Measurements from ENCODE around the gene TMUB1. TPM values are rescaled to one million over a fixed set of nuclear protein-coding genes. Genes with fewer than 3 reads are reported as not detected.

TMUB1 gene
- total RNA-seq, 1 experiment from 2014 or later: 45.4 TPM

GRCh38 chr7:151051108-151051507, 32.2 kb downstream of the TMUB1 start:
- Histone ChIP-seq H2BK12ac (ENCODE audit: insufficient read length, low read depth, low read length) (no peak overlapping the region), H3K23me2 (ENCODE audit: insufficient read length, low read depth, low read length, poor library complexity, severe bottlenecking) (no peaks in the 10 kb centered on the region), H3K4ac (ENCODE audit: low read depth, low read length) (no peak overlapping the region), H3K23ac (ENCODE audit: insufficient read length, low read depth, low read length) (no peak overlapping the region), H2BK5ac (ENCODE audit: insufficient read length, low read length) (no peak overlapping the region), H3K9me3 (ENCODE audit: control insufficient read depth, low read depth, low read length) (no peaks in the 10 kb centered on the region), H3K27ac (ENCODE audit: insufficient read length, low read depth, low read length) (no peak overlapping the region), H3K9ac (ENCODE audit: extremely low read depth, insufficient read length, low read length) (no peak overlapping the region), H2AFZ (ENCODE audit: low read length) (no peak overlapping the region), H3K27me3 (ENCODE audit: insufficient read depth, low read length) (peaks cover 6% of the 10 kb centered on the region; the same call in 1 of the 2 replicates), H3K79me1 (ENCODE audit: insufficient read depth, low read depth, low read length, poor library complexity, severe bottlenecking) (no peaks in the 10 kb centered on the region), H3T11ph (ENCODE audit: low read length) (no peak overlapping the region), H4K20me1 (ENCODE audit: control insufficient read depth, insufficient read depth, insufficient read length) (no peaks in the 10 kb centered on the region), H3K14ac (ENCODE audit: insufficient read depth, low read length) (peak overlapping the region; percentile 77; the same call in 1 of the 2 replicates), H2BK20ac (ENCODE audit: low read depth, low read length, poor library complexity, severe bottlenecking) (no peak overlapping the region), H4K8ac (replicated peaks; ENCODE audit: insufficient read length, low read depth, low read length) (no peak overlapping the region), H2AK5ac (ENCODE audit: insufficient read length, low read length) (no peak overlapping the region), H3K79me2 (ENCODE audit: insufficient read depth, low read length) (no peaks in the 10 kb centered on the region), H3K4me2 (ENCODE audit: insufficient read depth, insufficient read length, low read length) (no peak overlapping the region), H3K56ac (ENCODE audit: insufficient read length, low read depth, low read length) (no peak overlapping the region), H3K18ac (ENCODE audit: insufficient read length, low read depth, low read length) (no peak overlapping the region), H4K91ac (ENCODE audit: insufficient read length, low read depth, low read length) (no peak overlapping the region), H2BK15ac (ENCODE audit: low read depth, low read length) (no peak overlapping the region), H2BK120ac (ENCODE audit: low read depth, low read length, poor library complexity, severe bottlenecking) (no peak overlapping the region), H4K5ac (ENCODE audit: insufficient read length, low read depth, low read length) (no peak overlapping the region), H3K4me1 (ENCODE audit: insufficient read depth, low read length) (no peaks in the 10 kb centered on the region)
- Mint-ChIP-seq H3K27ac (no peak overlapping the region), H3K4me1 (peaks cover 0 to 4% of the 10 kb centered on the region in 2 experiments; a peak in 3 of 4 replicates), H3K27me3 (ENCODE audit: low read depth) (peaks cover 63% of the 10 kb centered on the region), H3K36me3 (ENCODE audit: insufficient read depth in 1 of 3, low read depth in 3 of 3) (peaks cover 0 to 11% (median 0%) of the 10 kb centered on the region in 3 experiments; a peak in 2 of 7 replicates), H3K9me3 (no peaks in the 10 kb centered on the region), H3K4me3 (no peak overlapping the region)
- TF ChIP-seq CTCF (conservative IDR thresholded peaks at IDR 0.05): no peak
- no CpG with 5 or more reads among the region's 50 CpGs for WGBS (ENCODE audit: extremely low coverage, insufficient read length, low lambda C conversion rate)
- DNase-seq: peak; percentile 90

All from H9 (cell line).